PFSK-1 (cell line): ENCODE data around the gene STK24.

Experiments used
- POLR2AphosphoS5 ChIP-seq: IDR thresholded peaks from 2 replicates; pipeline ENCODE4 v1.6.1; 2012; ENCODE audit warnings: low read depth, mild to moderate bottlenecking, control low read depth, low read length, moderate library complexity
- SIN3A ChIP-seq: IDR thresholded peaks from 2 replicates; pipeline ENCODE4 v1.6.1; 2012; ENCODE audit warnings: mild to moderate bottlenecking, low read length, moderate library complexity, borderline replicate concordance; ENCODE audit not compliant: insufficient read depth

- TF ChIP-seq POLR2AphosphoS5 (no peak), SIN3A (no peak)
Measured at GRCh38 chr13:98398581-98398980, 178.3 kb downstream of the STK24 start.
